Activated CD4-positive, alpha-beta T cell treated with anti-CD3 and anti-CD28 coated beads, Interleukin-2, amount 50 U/mL, for 48 hours (primary cell): ENCODE data around the gene ARHGAP5.

Experiments
- DNase-seq, 2 experiments: peaks; one replicate each; pipeline ENCODE4 v3.0.0-alpha.2; 2020

Gene ARHGAP5

GRCh38 chr14:32077081-32078022, at the start of gene ARHGAP5:
Gene ARHGAP5, plus strand, starts transcription at chr14:32077304. Its CDS starts 13,366 bp downstream, at chr14:32090670.
- peak; percentile 46 to 48 for DNase-seq

- DNase-seq, result no peak
These were observed 48.5 kb upstream of the ARHGAP5 start for GRCh38 chr14:32028599-32028998.

- DNase-seq, result no peak
These were observed 43.6 kb upstream of the ARHGAP5 start for GRCh38 chr14:32033543-32033942.

- DNase-seq, result no peak
These were observed 38.2 kb upstream of the ARHGAP5 start for GRCh38 chr14:32038876-32039275.

- no peak for DNase-seq
These were observed 37.6 kb upstream of the ARHGAP5 start for GRCh38 chr14:32039401-32040030.

- no peak for DNase-seq
These were observed 33.5 kb upstream of the ARHGAP5 start for GRCh38 chr14:32043624-32044023.

GRCh38 chr14:32044454-32044853, 32.6 kb upstream of the ARHGAP5 start:
- no peak for DNase-seq

- DNase-seq, result no peak
These were observed 29.3 kb upstream of the ARHGAP5 start for GRCh38 chr14:32047791-32048190.

GRCh38 chr14:32049361-32050088, 27.6 kb upstream of the ARHGAP5 start:
- DNase-seq, result no peak

- DNase-seq, result no peak
These were observed 26.2 kb upstream of the ARHGAP5 start for GRCh38 chr14:32050878-32051277.

- DNase-seq, result no peak
These were observed 22.6 kb upstream of the ARHGAP5 start for GRCh38 chr14:32054536-32054935.

GRCh38 chr14:32055175-32055574, 21.9 kb upstream of the ARHGAP5 start:
- DNase-seq, result no peak

- DNase-seq, result no peak
These were observed 17.4 kb upstream of the ARHGAP5 start for GRCh38 chr14:32059702-32060101.

- no peak for DNase-seq
These were observed 12.2 kb upstream of the ARHGAP5 start for GRCh38 chr14:32064931-32065330.

- DNase-seq, result no peak
These were observed 8.4 kb upstream of the ARHGAP5 start for GRCh38 chr14:32068708-32069107.

- DNase-seq, result no peak
These were observed 6.8 kb upstream of the ARHGAP5 start for GRCh38 chr14:32070282-32070681.

- DNase-seq, result no peak
These were observed 4.4 kb upstream of the ARHGAP5 start for GRCh38 chr14:32072676-32073075.

GRCh38 chr14:32073537-32074189, 3.4 kb upstream of the ARHGAP5 start:
- peak in 1 of 2 experiments; percentile 36 for DNase-seq

GRCh38 chr14:32074887-32075572, 2.1 kb upstream of the ARHGAP5 start:
- DNase-seq, result no peak

GRCh38 chr14:32075672-32076277, 1.3 kb upstream of the ARHGAP5 start:
- DNase-seq, result no peak

GRCh38 chr14:32076278-32077080, 625 bp upstream of the ARHGAP5 start:
- peak; percentile 85 to 89 for DNase-seq
